ENCODE results near the gene WWOX. TPM values are rescaled to one million over a fixed set of nuclear protein-coding genes. Genes with fewer than 3 reads are reported as not detected.

WWOX gene
- total and polyA plus RNA-seq, 3 experiments from 2014 or later, result 17.2 to 18.6 (median 18.2) TPM

GRCh38 chr16:78524066-78524595 lies 424.7 kb downstream of the WWOX start:
- Histone ChIP-seq H3K9me3 (ENCODE audit: low read length) (no peaks in the 10 kb centered on the region), H3K4me3 (ENCODE audit: low read length) (no peak overlapping the region), H3K27ac (ENCODE audit: low read depth, low read length) (no peak overlapping the region), H3K36me3 (ENCODE audit: insufficient read depth, low read length) (no peaks in the 10 kb centered on the region), H3K4me1 (ENCODE audit: insufficient read depth, low read length) (no peaks in the 10 kb centered on the region), H3K27me3 (ENCODE audit: insufficient read depth, low read length, poor library complexity, severe bottlenecking) (no peaks in the 10 kb centered on the region)
- ChIA-PET POLR2A (no interaction called here), CTCF (no interaction called here)
- no peak overlapping the region for H3K27ac Mint-ChIP-seq
- H3K27me3 Mint-ChIP-seq, result peaks cover 0 to 2% of the 10 kb centered on the region in 2 donors
- peaks cover 0 to 1% (median 0%) of the 10 kb centered on the region in 3 donors for H3K4me1 Mint-ChIP-seq
- DNase-seq, result no peak
- peaks cover 0 to 3% (median 0%) of the 10 kb centered on the region in 3 donors for H3K36me3 Mint-ChIP-seq
- no peaks in the 10 kb centered on the region for H3K9me3 Mint-ChIP-seq
- no peak overlapping the region for H3K4me3 Mint-ChIP-seq

GRCh38 chr16:78528265-78528664 lies 428.8 kb downstream of the WWOX start:
- no peaks in the 10 kb centered on the region for H3K36me3 ChIP-seq (ENCODE audit: insufficient read depth, low read length)

GRCh38 chr16:78529881-78530280 lies 430.4 kb downstream of the WWOX start:
- DNase-seq, result no peak
- POLR2A ChIA-PET, result no interaction called here
- H3K9me3 Mint-ChIP-seq, result peaks cover 0 to 3% (median 0%) of the 10 kb centered on the region in 5 donors
- H3K36me3 Mint-ChIP-seq, result peaks cover 0 to 23% (median 0%) of the 10 kb centered on the region in 3 donors
- peaks cover 0 to 2% of the 10 kb centered on the region in 2 donors for H3K27me3 Mint-ChIP-seq
- no peaks in the 10 kb centered on the region for H3K9me3 ChIP-seq (ENCODE audit: low read length)
- no peak overlapping the region for H3K4me3 ChIP-seq (ENCODE audit: low read length)
- no peaks in the 10 kb centered on the region for H3K4me1 ChIP-seq (ENCODE audit: insufficient read depth, low read length)
- no peak overlapping the region for H3K27ac ChIP-seq (ENCODE audit: low read depth, low read length)
- no peak overlapping the region for H3K4me3 Mint-ChIP-seq
- no peak overlapping the region for H3K27ac Mint-ChIP-seq
- peaks cover 0 to 1% (median 0%) of the 10 kb centered on the region in 3 donors for H3K4me1 Mint-ChIP-seq
- H3K27me3 ChIP-seq (ENCODE audit: insufficient read depth, low read length, poor library complexity, severe bottlenecking), result no peaks in the 10 kb centered on the region
- CTCF ChIA-PET, result no interaction called here
- H3K36me3 ChIP-seq (ENCODE audit: insufficient read depth, low read length), result no peaks in the 10 kb centered on the region

More at GRCh38 chr16:78528265-78528664, 428.8 kb downstream of the WWOX start:
- POLR2A ChIA-PET, result no interaction called here
- Mint-ChIP-seq H3K4me1 (peaks cover 0 to 1% (median 0%) of the 10 kb centered on the region in 3 donors), H3K36me3 (peaks cover 0 to 17% (median 0%) of the 10 kb centered on the region in 3 donors), H3K4me3 (no peak overlapping the region), H3K27ac (peak overlapping the region in 1 of 8 donors; percentile 9), H3K9me3 (peaks cover 0 to 2% (median 0%) of the 10 kb centered on the region in 5 donors), H3K27me3 (peaks cover 0 to 2% of the 10 kb centered on the region in 2 donors)
- no peak overlapping the region for H3K27ac ChIP-seq (ENCODE audit: low read depth, low read length)
- H3K27me3 ChIP-seq (ENCODE audit: insufficient read depth, low read length, poor library complexity, severe bottlenecking), result no peaks in the 10 kb centered on the region
- H3K4me3 ChIP-seq (ENCODE audit: low read length), result no peak overlapping the region
- no peak for DNase-seq
- no peaks in the 10 kb centered on the region for H3K4me1 ChIP-seq (ENCODE audit: insufficient read depth, low read length)
- H3K9me3 ChIP-seq (ENCODE audit: low read length), result no peaks in the 10 kb centered on the region
- CTCF ChIA-PET, result no interaction called here

DNA sequence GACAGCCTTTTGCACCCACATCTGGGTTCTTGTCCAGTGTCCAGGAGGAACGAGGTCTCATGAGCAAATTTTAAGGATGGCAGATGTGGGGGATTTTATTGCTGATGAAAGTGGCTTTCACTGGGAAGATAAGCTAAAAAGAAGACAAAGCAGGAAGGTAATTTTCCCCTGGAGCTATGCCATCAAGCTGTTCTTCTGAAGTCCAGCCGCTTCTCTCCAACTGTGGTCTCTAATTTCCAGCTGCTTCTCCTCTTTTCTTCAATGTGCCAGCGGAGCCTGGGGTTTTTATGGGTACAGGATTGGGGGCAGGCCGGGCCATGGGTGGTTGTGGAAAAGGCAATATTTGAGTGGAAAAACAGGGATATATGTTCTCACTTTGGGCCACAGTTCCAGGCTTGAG lies 430.8 kb downstream of the WWOX start:
- no peak overlapping the region for H3K27ac ChIP-seq (ENCODE audit: low read depth, low read length)
- no peak for DNase-seq
- Mint-ChIP-seq H3K36me3 (peaks cover 0 to 23% (median 0%) of the 10 kb centered on the region in 3 donors), H3K27me3 (peaks cover 0 to 2% of the 10 kb centered on the region in 2 donors), H3K27ac (no peak overlapping the region), H3K4me3 (no peak overlapping the region), H3K9me3 (peaks cover 0 to 3% (median 0%) of the 10 kb centered on the region in 5 donors), H3K4me1 (peaks cover 0 to 1% (median 0%) of the 10 kb centered on the region in 3 donors)
- ChIA-PET CTCF (no interaction called here), POLR2A (no interaction called here)
- H3K9me3 ChIP-seq (ENCODE audit: low read length), result no peaks in the 10 kb centered on the region
- no peaks in the 10 kb centered on the region for H3K4me1 ChIP-seq (ENCODE audit: insufficient read depth, low read length)
- no peaks in the 10 kb centered on the region for H3K27me3 ChIP-seq (ENCODE audit: insufficient read depth, low read length, poor library complexity, severe bottlenecking)
- H3K36me3 ChIP-seq (ENCODE audit: insufficient read depth, low read length), result no peaks in the 10 kb centered on the region
- no peak overlapping the region for H3K4me3 ChIP-seq (ENCODE audit: low read length)

DNA sequence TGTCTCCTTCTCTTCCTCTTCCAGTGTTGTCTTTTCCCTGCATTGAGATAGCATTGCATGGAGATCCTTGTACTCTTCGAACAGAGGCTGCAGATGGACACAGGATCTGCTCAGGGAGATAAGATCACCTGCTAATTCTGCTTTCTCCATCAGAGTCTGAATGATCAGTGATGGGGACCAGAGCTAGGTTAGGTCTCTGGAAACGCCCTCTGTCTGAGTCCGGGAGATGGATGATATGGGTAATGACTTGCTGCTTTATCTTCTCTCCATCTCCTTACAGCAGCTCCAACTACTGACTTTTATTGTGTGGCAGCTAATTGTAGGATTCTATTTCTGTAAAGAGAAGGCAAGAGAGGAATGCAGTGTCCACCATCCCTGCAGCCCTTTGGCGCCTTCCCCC lies 435.6 kb downstream of the WWOX start:
- POLR2A ChIA-PET, result no interaction called here

GRCh38 chr16:78537511-78537910 lies 438.1 kb downstream of the WWOX start:
- DNase-seq, result no peak
- H3K36me3 Mint-ChIP-seq, result peaks cover 0 to 12% (median 4%) of the 10 kb centered on the region in 3 donors
- Histone ChIP-seq H3K27me3 (ENCODE audit: insufficient read depth, low read length, poor library complexity, severe bottlenecking) (no peaks in the 10 kb centered on the region), H3K27ac (ENCODE audit: low read depth, low read length) (no peak overlapping the region), H3K4me3 (ENCODE audit: low read length) (no peak overlapping the region), H3K36me3 (ENCODE audit: insufficient read depth, low read length) (no peaks in the 10 kb centered on the region), H3K4me1 (ENCODE audit: insufficient read depth, low read length) (no peaks in the 10 kb centered on the region), H3K9me3 (ENCODE audit: low read length) (no peaks in the 10 kb centered on the region)
- ChIA-PET CTCF (no interaction called here), POLR2A (no interaction called here)
- no peak overlapping the region for H3K4me3 Mint-ChIP-seq
- H3K9me3 Mint-ChIP-seq, result peaks cover 0 to 3% (median 0%) of the 10 kb centered on the region in 5 donors
- no peak overlapping the region for H3K27ac Mint-ChIP-seq
- H3K27me3 Mint-ChIP-seq, result no peaks in the 10 kb centered on the region
- no peaks in the 10 kb centered on the region for H3K4me1 Mint-ChIP-seq

More for the DNA sequence above, 435.6 kb downstream of the WWOX start:
- Mint-ChIP-seq H3K27me3 (no peaks in the 10 kb centered on the region), H3K27ac (no peak overlapping the region), H3K9me3 (peaks cover 0 to 3% (median 0%) of the 10 kb centered on the region in 5 donors), H3K36me3 (peaks cover 0 to 20% (median 0%) of the 10 kb centered on the region in 3 donors), H3K4me3 (no peak overlapping the region), H3K4me1 (no peaks in the 10 kb centered on the region)
- Histone ChIP-seq H3K27me3 (ENCODE audit: insufficient read depth, low read length, poor library complexity, severe bottlenecking) (no peaks in the 10 kb centered on the region), H3K9me3 (ENCODE audit: low read length) (no peaks in the 10 kb centered on the region), H3K36me3 (ENCODE audit: insufficient read depth, low read length) (no peaks in the 10 kb centered on the region), H3K27ac (ENCODE audit: low read depth, low read length) (no peak overlapping the region), H3K4me3 (ENCODE audit: low read length) (no peak overlapping the region), H3K4me1 (ENCODE audit: insufficient read depth, low read length) (no peaks in the 10 kb centered on the region)
- CTCF ChIA-PET, result no interaction called here
- DNase-seq, result no peak

- no peaks in the 10 kb centered on the region for H3K27me3 Mint-ChIP-seq
- no peaks in the 10 kb centered on the region for H3K36me3 ChIP-seq (ENCODE audit: insufficient read depth, low read length)
- DNase-seq, result no peak
- H3K9me3 ChIP-seq (ENCODE audit: low read length), result no peaks in the 10 kb centered on the region
- no peak overlapping the region for H3K4me3 ChIP-seq (ENCODE audit: low read length)
- no peak overlapping the region for H3K4me3 Mint-ChIP-seq
- H3K4me1 Mint-ChIP-seq, result no peaks in the 10 kb centered on the region
- H3K27me3 ChIP-seq (ENCODE audit: insufficient read depth, low read length, poor library complexity, severe bottlenecking), result no peaks in the 10 kb centered on the region
- peaks cover 0 to 3% (median 0%) of the 10 kb centered on the region in 5 donors for H3K9me3 Mint-ChIP-seq
- ChIA-PET POLR2A (no interaction called here), CTCF (no interaction called here)
- H3K36me3 Mint-ChIP-seq, result peaks cover 0 to 9% (median 4%) of the 10 kb centered on the region in 3 donors
- no peak overlapping the region for H3K27ac Mint-ChIP-seq
- no peaks in the 10 kb centered on the region for H3K4me1 ChIP-seq (ENCODE audit: insufficient read depth, low read length)
- H3K27ac ChIP-seq (ENCODE audit: low read depth, low read length), result no peak overlapping the region
Observed at GRCh38 chr16:78538292-78538691, 438.8 kb downstream of the WWOX start.

GRCh38 chr16:78538919-78539318 lies 439.5 kb downstream of the WWOX start:
- DNase-seq, result no peak
- no peaks in the 10 kb centered on the region for H3K4me1 ChIP-seq (ENCODE audit: insufficient read depth, low read length)
- no peaks in the 10 kb centered on the region for H3K27me3 ChIP-seq (ENCODE audit: insufficient read depth, low read length, poor library complexity, severe bottlenecking)
- Mint-ChIP-seq H3K36me3 (peaks cover 0 to 4% (median 3%) of the 10 kb centered on the region in 3 donors), H3K4me1 (no peaks in the 10 kb centered on the region), H3K27ac (no peak overlapping the region), H3K4me3 (no peak overlapping the region), H3K27me3 (no peaks in the 10 kb centered on the region), H3K9me3 (no peaks in the 10 kb centered on the region)
- POLR2A ChIA-PET, result no interaction called here
- CTCF ChIA-PET, result no interaction called here
- no peak overlapping the region for H3K27ac ChIP-seq (ENCODE audit: low read depth, low read length)
- H3K9me3 ChIP-seq (ENCODE audit: low read length), result no peaks in the 10 kb centered on the region
- H3K4me3 ChIP-seq (ENCODE audit: low read length), result no peak overlapping the region
- no peaks in the 10 kb centered on the region for H3K36me3 ChIP-seq (ENCODE audit: insufficient read depth, low read length)
